NCI-H2107 treated with DMSO at 0.1 percent for 48 hours (cell line): ENCODE measurements around the gene SEL1L.
"Not testable (repeated sequence)": the region's sequence is repeated elsewhere in the genome, so short reads cannot be mapped to it uniquely, and the experiment has no call there.

Source experiments
- DNase-seq: peaks from one replicate; lab custom pipeline; 2025; ENCODE audit not compliant: unreplicated experiment; lab: John Stamatoyannopoulos, UW

SEL1L gene

DNA sequence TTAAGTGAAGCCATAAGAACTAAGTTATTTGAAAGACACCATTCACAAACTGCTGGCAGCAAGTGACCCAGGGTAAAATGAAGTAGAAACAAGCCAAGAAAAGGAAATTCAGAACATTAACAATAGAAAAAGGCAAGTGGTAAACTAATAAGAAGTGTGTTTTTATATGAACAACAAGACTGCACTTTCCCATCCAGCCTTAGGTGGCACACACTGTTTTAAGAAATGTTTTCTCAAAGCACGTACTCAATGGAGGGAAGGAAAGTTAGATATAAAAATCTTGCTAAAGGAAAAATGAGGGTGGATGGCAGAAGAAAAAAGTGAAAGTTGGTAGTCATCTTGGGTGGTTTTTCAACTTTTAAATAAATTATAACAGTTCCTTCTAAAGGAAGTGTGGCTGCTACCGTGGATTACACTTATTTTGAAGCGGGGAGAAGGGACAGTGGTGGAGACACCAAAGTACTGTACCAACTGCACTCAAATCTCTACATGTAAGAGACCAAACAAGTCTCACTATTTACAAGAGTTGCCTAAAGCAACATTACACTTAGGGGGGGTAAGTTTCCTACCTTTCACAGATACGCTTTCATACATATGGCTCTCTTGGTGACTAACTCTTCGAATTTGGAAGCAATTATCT lies 58.8 kb downstream of the SEL1L start:
- no peak for DNase-seq

DNA sequence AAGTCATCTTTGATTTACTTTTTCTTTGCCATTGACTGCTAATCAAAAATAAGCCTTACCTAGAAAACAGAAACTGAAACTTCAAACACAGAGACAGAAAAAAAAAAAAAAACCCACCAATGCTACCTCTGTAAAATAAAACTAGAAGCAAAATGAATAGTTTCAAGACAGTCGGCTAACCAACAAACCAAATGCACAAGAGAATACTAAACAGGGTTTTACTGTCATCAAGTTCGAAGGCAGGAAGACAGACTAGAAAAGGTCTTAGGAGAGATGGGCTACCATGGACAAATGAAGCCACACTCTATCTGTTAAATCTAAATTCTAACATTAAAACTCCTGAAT lies 59.5 kb downstream of the SEL1L start:
- DNase-seq: no peak

DNA sequence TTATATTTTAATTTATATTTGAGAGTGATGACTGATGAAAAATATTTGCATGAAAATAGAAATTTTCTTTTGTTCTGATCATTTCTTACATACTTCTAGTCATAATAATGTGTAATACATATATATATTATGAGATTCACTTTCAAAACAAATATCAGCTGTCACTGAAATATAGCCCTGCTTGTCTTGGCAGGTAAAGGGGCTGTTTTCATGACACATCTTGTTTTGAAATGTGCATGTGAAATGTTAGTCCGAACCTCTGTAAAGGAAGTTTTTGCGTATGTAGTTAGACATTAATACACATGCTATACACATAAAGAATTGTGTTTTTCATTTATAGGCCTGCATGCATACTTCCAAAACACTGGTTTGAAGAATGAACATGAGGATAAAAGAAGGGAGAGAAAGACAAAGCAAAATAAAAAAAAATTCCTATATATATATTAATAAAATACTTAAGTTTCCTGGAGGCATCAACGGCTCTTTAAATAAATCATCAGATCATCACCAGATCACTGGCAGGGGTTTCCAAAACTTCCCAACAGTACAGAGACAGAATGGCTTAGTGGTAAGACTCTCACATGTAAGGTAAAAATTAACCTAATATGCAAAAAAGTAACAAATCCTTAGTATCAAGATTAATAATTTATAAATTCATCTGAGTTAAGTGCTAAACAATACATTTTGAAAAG lies 60.1 kb downstream of the SEL1L start:
- no peak for DNase-seq

DNA sequence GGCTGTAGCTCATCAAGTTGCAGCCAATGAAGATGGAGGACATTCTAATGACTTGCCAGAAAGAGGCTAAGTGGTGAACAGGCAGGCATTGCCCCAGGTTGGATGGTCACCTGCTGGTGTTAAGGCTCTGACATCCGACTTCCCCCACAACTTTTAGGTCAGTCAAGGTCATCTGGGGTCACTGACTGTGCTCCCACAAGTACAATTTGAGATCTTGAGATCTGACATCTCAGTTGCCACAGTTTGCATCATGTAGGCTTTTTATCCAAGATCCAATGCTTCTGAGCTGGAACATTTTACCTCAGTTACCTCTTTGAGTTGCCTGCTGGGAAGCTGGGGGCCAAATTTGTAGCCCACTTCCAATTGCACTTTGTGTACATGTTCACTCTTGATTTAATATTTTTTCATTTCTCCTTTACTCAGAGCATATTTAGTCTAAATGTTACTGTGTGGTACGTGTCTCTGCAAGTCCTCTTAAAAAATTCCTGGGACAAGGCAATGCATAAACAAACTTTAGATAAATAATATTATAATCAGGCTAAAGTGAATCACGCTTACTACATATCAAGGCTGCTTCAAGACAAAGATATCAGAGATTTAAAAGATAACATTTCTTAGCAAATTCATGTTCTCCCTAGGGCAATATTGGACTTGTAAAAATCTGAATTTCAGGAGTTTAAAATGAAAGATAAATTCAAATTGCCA lies 61.4 kb downstream of the SEL1L start:
- DNase-seq: no peak

DNA sequence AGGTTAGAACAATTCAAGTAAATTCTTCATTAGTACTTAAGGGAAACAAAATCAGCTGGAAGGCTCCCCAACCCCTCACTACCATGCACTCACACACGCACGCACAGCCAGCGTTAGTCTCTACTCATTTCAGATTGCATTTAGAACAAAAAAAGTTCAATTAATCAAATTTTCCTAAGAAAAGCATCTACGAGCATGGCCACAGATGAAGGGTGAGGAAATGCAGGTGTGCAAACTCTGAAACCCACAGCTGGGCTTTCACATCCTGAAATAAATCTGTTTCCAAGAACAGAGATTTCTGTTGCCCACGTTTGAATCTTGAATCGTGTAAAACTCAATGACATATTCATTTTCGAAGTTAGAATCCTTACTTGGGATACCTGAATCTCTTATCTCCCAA lies 62.6 kb downstream of the SEL1L start:
- DNase-seq: no peak

DNA sequence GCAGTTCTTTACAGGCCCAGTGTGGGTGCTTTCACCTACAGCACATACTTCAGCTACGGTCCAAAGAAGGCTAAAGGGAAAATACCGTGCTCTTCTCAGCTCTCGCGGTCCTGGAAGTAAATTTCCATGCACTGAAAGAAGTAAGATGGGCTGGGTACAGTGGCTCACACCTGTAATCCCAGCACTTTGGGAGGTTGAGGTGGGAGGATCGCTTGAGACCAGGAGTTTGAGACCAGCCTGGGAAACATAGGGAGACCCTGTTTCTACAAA lies 63.2 kb downstream of the SEL1L start:
- not testable (repeated sequence) for DNase-seq

DNA sequence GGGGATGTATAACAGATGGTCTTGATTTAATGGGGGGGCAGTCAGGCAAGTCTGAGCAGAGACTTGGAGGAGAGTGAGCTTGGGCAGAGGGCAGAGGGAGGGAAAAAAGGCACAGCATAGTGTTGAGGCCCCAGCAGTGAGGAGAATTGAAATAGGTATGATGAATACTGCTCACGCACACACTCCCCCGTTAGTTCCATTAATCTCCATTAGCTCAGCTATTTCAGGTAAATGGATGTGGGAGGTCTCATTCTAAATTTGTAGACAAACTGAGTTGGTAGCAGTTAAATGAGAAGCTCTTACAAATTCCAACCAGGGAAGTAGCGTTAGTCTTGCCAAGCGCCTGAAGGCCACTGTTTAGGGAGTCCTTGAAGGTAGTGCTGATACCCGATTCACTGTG lies 66.8 kb downstream of the SEL1L start:
- DNase-seq: no peak

DNA sequence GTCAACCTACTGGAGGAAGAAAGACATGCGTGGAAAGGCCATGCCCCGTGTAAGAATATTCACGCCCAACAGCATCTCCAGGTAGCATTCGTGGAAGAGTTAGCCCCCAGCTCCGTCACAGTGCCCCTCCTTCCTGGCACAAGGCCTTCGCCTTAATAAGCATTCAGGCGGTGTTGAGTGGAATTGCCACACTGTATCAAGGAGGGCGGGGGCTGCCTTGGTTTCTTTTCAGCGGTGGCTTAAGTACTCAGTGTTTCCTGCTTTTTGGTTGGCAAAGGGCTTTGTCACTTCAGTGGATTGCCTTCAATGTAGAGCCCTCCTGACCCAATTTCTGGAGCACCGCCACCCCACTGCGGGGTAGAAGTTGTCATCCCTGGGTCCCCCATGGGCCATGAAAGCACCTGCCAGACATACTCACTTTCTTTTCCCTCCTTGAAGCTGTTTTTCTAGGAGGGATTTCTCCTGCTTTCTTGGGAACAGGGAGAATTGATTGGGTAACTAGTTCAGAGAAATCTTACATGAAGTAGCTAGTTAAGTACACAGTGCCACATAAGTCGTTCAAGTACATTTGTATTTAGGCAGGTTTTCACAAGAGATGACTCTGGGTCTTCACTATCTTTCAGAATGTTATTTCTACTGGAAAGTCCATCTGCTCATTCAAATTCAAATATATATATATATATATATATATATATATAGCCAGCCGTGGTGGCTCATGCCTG lies 68.0 kb downstream of the SEL1L start:
- DNase-seq: no peak

DNA sequence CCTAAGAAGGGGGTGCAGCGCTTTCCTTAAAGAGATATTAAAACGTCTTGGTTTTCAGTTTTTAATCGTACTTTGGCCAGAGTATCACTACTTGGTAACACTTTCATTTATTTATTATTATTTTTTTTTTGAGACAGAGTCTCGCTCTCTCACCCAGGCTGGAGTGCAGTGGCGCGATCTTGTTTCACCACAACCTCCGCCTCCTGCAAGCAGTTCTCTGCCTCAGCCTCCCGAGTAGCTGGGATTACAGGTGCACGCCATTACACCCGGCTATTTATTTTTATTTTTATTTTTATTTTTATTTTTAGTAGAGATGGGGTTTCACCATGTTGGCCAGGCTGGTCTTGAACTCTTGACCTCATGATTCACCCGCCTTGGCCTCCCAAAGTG lies 68.7 kb downstream of the SEL1L start:
- DNase-seq: not testable (repeated sequence)

DNA sequence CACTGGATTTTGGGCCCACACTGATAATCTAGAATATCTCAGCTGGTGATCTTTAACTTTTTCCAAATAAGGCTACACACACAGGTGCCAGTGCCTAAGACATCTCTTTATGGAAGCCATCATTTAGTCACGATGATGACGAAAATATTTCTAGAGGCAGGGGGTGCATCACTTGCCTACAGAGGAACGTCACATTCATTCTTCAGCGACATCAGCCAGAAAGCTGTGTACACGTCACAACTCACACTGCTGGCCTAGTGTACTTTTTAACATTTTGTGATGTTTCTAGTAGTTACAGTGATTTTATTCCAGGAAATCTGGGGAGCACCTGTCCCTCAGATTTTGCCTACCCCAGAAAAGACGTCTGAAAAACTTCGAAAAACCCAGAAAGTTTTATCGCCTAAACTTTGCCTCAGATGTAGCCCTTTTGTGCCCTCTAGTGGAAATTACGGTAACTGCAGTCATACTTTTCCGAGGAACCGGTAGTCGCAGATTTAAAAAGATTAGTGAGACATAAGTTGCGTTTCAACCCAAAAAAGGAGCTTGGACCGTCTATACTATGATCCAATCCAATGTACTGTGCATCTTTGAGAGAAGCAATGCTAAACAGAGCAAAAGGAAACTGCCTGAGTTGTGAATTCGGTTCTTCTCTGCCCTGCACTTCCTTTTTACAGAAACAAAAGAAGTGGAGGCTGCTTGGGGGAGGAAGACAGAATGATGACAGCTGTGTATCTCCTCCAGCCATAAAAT lies 69.2 kb downstream of the SEL1L start:
- DNase-seq: peak; percentile 92

DNA sequence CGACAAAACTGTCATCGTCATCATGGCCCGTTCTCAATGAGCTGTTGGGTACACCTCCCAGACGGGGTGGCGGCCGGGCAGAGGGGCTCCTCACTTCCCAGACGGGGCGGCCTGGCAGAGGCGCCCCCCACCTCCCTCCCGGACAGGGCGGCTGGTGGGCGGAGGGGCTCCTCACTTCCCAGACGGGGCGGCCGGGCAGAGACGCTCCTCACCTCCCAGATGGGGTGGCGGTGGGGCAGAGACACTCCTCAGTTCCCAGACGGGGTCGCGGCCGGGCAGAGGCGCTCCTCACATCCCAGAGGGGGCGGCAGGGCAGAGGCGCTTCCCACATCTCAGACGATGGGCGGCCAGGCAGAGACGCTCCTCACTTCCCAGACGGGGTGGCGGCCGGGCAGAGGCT lies 71.3 kb downstream of the SEL1L start:
- not testable (repeated sequence) for DNase-seq

DNA sequence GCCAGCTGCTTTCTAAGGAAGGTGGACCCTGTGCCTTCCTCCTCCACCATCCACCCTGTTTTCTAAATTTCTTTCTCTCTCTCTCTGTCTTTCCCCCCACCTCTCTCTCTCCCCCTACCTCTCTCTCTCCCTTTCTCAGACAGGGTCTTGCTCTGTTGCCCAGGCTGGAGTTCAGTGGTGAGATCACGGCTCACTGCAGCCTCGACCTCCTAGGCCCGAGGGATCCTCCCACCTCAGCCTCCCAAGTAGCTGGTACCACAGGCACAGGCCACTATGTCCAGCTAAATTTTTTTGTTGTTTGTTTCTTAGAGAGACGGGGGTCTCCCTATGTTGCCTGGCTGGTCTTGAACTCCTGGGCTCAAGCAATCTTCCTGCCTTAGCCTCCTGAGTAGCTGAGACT lies 73.7 kb downstream of the SEL1L start:
- DNase-seq: no peak

DNA sequence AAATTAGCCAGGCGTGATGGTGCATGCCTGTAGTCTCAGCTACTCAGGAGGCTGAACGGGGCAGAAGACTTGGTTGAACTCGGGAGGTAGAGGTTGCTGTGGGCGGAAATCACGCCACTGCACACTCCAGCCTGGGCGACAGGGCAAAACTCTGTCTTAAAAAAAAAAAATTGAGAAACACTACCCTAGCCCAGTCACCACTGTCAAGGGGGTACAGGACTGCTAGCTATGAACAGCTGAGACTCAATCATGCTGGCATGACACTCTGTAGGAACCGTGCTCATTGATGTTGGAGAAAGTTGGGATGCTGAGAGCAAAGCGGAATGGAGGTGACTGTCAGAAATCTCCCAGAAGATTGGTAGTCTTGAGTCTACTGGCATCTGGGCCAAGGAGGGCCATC lies 75.3 kb downstream of the SEL1L start:
- no peak for DNase-seq

DNA sequence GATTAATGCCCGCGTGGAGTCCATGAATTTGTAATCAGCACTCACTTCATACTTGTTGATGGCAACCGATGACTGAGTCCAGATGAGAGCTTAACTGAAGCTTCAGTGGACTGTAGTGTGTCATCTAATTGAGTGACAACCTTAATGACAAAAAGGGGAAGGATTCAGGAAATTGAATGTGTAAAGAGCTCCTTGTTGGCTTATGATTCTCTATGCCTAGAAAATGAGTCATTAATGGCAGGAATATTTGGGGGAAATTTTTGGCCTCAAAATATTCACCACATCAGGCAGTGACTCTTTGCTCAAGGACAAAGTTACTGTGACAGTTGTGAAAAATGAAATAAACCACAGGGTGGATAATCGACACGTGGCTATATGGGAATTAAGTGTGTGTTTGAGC lies 78.3 kb downstream of the SEL1L start:
- DNase-seq: no peak

DNA sequence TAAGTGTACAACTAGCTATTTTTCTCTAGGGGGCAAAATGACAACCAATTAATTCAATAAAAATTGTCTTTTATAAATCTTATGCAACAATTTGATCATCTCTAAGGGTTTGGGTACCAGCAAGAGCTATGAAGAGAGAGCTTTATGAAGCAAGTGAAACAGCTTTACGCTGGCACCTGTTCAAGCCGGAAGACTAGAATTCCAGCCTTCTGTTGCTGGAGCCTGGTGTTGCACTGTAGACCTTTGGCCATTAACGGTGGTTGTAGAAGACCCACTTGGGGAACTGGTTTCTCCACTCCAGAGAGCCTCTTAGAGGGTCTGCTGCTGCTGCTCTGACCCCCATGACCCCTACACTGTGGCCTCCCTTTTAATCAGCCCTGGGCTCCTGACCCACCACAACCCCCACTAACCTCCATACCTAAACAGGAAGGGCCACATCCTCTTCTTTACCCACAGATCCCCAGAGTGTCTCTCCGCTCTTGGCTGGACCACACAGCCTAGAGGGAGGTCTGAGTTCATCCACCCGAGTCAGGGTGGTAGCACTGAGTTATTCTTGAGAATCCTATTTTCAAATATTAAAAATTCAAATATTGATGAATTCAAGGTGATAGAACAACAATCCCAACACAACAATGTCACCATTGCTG lies 79.0 kb downstream of the SEL1L start:
- no peak for DNase-seq

DNA sequence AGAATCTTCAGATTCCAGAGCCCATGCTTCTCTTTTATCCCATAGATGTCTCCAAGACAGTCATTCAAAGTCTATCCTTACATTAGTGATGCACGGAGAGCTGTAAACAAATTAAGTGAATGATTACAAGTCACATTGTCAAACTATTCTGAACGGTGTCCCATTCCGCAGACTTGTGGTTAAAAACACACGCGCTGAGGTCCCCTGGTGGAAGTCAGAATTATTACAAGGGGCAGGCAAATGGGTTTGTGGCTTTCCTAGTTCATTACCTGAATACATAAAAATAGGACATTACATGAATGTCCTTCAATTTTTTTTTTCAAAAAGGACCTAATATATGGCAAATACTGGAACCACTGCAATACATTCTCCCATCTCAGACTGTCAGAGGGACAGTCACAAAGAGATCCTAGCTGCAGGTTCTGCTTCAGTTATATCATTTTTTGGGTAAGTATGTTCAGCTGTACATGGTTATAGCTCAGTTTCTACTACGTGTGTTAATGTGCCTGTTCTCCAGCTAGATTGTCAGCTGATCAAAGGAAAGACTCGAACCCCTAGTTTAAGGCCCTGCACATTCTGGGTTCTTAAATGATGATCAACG lies 80.4 kb downstream of the SEL1L start:
- peak; percentile 68 for DNase-seq

DNA sequence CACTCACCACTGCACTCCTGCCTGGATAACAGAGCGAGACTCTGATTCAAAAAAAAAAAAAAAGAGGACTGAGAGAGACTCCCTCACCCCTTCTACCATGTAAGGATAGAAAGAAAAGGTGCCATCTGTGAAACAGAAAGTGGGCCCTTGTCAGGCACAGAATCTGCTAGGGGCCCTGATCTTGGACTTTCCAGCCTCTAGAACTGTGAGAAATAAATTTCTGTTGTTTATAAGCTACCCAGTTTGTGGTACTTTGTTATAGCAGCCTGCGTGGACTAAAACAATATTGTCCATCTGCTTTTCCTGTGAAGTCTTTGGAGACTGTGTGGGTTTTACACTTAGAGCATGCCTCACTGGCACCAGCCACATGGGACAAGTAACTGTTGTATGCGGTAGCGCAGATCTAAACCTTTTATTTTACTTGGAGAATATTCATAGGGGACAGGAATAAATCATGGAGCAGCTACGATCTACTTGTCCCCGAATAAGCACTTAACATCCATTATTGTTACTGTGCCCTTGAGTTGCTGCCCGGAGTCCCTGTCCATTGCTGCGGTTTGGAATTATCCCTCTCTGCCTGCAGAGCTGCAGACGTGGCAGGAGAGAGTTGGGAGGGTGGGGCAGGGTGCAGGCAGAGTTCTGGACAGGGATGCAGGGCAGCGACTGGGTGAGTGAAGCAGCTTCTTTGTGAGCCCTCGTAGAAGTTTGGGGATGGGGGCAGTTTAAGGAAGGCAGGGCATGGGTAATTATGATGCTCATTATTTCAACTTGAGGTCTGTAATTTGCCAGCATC lies 81.1 kb downstream of the SEL1L start:
- no peak for DNase-seq

DNA sequence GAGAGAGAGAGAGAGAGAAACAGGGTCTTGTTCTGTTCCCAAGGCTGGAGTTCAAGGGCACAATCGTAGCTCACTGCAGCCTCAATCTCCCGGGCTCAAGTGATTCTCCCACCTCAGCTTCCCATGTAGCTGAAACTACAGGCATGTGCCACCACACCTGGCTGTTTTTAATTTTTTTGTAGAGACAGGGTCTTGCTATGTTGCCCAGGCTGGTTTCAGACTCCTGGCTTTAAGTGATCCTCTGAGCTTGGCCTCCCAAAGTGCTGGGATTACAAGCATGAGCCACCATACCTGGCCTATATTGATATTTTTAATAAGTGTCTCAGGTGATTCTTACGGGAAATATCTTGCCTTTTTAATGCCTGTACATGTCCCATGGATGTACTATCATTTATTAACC lies 82.7 kb downstream of the SEL1L start:
- DNase-seq: no peak

DNA sequence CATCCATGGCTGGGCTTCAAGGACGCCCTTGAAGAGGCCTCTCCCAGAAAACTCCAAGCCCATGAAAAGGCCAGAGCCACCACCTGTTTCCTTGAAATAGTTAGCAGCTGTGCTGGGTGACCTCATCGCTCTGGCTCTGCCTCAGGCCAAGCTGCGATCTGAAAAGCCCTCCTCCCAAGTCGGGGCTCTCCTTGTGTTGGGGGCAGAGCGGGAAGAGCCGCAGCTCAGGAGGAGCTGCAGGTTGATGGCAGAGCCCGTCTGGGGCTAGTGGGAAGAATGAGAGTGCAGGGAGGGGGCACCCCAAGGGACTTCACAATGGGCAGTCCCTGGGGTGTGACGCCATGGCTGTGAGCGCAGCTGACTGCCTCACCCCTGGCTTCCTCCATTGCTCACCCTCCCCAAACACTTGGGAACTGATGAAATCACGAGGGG lies 83.5 kb downstream of the SEL1L start:
- DNase-seq: peak; percentile 92

DNA sequence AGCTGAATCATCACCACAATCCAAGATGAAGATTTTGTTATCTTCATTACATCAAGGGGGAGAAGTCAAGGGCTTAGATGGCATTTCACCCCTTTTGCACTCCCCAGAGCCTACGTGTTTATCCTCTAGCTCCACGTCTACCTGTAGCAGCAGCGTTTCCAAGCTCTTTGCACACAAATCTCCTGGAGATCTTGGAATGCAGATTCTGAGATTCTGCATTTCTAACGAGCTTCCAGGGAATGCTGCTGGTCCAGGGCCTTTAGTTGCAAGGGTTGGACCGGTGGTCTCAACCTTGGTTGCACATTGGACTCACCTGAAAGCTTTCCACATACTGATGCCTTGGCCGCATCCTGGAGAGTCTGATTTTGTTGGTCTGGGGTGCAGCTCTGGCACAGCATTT lies 84.1 kb downstream of the SEL1L start:
- no peak for DNase-seq
